ENCODE measurements around the gene SMIM38.

SMIM38 gene

DNA sequence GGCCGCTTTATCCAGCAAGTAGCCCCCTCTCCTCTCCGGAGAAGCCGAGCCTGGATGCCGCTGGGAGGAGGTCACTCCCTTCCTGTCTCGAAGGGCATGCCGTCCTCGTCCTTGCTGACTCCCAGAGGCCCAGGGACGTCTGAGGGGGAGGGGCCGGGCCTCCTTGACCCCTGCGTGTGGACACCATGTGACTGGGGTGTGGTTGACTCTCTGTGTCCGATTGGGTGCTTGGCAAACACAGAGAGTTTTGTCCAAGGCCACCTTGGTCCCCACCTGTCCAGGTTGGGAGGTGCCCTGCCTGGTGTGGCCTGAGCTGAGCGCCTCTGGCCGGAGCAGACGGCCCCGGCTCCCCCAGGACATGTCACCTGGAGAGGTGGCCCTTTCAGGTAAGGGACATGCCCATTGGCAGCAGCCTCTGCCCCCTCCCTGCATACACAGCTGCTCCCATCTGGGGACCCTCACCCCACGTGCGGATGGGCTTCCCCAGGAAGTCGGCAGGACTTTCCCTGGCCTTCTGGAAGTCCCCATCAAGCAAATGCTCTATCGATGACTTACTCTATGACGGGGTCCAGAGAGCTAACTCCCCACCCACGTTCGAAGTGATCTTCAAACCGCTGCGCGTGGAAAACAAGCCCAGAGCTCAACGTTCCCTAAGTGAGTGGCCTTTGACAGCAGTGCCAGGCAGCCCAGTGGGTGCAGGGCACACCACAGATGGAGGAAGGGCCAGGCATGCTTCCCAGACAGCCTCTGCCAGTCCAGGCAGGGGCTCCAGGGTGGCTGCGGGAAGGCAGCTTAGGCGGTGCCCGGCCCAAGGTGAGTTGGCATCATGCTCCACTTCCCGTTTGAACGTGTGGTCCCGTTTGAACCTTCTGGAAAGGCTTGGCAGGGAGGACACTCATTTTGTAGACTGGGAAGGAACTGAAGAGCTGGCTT is at the start of gene SMIM38:
TSS of gene SMIM38 (plus strand) at position 634 of the 933 bp plus-strand sequence. CDS start 1,912 bp downstream, outside the sequence.
- DNase-seq: no peak

DNA sequence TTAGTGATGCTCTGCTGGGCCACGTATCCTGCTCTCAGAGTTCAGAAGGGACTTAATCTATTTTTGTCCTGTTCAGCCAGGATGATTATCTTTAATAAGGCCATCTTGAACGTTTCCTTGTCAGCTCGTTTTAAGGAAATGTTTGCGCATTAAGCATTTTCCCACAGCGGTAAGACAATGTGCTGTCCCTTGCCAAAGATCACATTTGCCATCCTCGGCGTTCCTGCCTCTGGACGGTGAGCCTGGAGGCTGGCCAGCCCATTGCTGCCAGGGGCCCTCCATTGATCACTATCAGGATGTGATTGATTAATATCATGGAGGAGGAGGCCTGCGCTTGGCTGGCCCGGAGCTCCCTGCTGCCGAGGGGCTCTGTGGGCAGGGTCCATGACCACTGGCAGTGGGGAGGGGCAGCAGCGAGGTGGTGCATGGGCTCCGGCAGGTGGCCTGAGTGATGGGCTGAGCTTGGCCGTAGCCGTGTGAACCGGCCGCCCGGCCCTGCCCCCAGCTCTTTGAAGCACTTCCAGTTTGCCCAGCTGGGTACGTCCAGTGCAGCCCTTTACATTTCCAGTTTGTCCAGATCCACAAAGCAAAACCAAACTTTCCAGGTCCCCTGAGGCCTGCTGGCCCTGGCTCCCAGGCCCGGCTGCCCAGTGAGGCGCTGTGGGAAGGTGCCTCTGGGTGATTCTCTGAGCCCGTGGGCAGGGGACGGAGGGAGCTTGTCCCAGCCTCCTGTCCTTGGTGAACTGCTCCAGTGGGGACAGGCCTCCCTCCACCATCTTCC is 49.5 kb upstream of the SMIM38 start:
- DNase-seq: no peak

GRCh38 chr11:69107413-69107812 is 48.3 kb upstream of the SMIM38 start:
- no peak for DNase-seq

- no peak for DNase-seq
Measured at GRCh38 chr11:69108030-69108429, 47.7 kb upstream of the SMIM38 start.

- no peak for DNase-seq
Measured at GRCh38 chr11:69108559-69108958, 47.2 kb upstream of the SMIM38 start.

GRCh38 chr11:69109101-69109500 is 46.6 kb upstream of the SMIM38 start:
- no peak for DNase-seq

DNA sequence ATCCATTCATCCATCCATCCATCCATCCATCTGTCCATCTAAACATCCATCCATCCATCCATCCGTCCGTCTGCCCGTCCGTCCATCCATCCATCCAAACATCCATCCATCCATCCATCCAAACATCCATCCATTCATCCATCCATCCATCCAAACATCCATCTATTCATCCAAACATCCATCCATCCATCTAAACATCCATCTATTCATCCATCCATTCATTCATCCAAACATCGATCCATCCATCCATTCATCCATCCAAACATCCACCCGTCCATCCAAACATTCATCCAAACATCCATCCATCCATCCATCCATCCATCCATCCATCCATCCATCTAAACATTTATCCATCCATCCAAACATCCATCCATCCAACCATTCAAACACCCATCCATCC is 45.3 kb upstream of the SMIM38 start:
- no peak for DNase-seq

DNA sequence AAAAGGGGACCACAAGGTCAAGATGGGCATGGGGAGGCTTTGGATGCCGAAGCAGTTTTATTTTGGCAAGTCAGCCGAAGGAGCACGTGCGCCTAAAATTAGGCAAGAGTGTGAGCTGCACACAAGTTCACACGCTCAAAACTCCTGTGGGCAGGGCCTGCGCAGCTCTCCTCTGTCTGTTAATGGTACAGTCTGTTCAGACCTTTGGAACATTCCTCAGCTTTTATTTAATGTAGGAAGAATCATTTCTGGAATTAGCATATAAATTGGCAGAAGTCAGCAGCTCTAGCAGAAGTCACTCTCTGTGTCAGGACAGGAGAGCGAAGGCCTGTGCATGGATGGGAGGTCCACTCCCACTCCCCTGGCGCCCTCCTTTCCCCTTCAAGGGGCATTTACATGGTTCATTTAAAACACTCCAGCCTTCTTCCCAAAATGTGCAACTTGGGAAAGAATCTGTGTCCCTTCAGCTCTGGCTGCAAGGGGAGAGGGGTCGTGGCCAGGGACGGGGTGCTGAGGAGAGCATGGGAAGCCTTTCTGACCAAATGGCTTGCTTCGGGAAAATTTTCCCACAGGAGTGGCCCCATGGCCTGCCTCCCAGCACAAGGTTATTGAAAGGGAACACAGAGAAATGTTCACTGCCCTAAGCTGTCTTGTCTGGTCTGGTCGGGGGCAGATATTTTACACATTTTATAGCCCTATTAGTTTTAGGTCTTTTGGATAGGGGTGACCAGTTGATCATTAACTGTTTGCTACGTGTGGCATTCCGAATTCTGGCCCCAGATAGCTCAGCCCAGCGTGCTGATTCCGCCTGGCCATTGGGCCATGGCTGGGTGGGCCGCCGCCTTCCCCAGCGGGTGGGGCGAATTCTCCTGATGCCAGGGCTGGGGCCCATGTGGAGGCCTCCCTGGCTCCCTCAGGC is 43.9 kb upstream of the SMIM38 start:
- DNase-seq: no peak

GRCh38 chr11:69113226-69113625 is 42.5 kb upstream of the SMIM38 start:
- no peak for DNase-seq

GRCh38 chr11:69113646-69114340 is 41.9 kb upstream of the SMIM38 start:
- DNase-seq: no peak

DNA sequence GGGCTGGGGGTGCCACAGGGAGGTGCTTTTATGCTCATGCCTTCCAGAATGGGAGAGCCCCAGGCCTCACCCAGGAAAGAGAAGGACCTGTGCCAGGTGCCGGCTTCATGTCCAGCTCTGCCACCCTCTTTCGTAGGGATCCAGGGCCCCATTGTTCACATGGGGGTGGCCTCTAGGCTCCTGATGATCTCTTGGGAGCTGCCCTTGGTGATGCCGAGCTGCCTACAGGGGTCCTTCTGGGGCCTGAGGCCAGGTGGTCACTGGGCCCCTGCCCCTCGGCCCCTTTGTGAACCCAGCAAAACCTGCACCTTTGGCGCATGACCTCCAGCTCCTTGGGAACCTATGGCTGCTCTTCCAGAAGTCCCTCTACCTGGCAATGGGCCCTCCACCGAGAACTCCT is 41.4 kb upstream of the SMIM38 start:
- no peak for DNase-seq

DNA sequence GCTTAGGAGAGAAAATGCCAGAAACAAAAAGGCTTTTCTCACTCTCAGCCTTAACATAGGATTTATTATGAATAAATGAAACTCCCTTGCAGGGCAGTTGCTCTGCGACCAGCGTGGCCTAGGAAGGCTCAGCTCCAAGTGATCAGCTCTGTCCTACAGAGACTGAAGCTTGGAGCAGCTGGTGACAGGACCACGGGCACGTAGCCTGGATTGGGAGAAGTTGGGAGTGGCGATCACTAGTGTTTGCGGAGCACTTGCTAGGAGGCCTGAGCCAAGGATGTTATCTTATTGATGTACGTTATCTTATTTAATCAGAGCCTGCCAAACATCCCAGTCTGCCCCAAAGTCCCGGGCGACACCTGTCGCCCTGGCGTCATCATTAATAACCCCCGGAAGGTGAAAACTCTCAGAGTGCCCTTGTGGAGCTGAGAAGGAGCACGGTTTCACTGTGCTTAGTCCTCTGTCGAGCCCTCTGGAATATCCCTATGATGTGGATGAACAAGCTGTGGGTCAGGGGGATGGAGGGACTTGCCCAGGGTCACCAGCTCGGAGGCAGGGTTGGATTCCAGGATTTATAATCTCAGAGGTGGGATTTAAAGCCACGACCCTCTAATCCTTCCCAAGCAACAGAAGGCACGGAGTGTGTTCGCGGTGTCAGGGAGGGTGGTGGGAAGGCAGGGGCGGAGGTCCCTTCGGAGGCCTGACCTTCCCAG is 40.8 kb upstream of the SMIM38 start:
- DNase-seq: no peak

DNA sequence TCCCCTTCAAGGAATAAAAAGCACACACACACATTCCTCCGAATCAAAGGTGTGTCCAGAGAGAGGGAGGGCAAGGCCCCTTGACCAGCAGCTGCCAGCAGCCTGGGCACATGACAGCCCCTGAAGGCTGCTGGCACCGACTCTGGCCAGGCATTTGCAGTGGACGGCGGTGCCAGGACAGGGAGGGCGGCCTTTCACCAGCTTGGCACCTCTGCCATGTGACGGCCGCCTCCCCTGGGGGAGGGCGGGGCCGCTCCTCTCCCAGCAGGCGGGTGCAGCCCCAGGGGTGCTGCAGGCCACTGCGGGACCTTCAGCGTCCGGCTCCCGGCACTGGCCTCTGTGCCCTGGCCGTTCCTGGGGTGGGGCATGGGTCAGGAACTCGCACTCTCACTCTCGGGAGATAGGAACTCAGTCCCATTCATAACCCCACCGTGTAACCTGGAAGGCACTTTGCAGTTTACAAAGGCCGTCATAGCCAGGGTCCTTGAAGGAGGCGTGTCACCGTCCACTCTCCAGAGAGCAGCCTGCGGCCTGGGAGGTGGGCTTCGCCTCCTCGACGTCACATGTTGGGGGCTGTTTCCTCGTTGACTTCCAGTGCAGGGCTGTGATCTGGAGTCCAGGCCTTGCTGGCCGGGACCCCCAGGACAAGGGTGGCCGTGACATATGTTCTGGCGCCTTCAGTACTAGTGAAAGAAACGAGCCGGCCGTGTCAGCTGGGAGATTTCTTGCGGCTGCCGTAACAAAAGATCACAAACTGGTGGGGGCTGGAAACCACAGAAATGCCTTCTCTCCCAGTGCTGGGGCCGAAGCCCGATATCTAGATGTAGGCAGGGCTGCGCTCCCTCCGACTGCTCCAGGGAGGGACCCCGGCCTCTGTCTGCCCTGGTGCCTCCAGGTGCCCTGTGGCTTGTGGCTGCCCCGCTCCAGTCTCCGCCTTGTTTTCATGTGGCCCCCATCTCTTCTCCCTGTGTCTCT is 39.9 kb upstream of the SMIM38 start:
- no peak for DNase-seq

DNA sequence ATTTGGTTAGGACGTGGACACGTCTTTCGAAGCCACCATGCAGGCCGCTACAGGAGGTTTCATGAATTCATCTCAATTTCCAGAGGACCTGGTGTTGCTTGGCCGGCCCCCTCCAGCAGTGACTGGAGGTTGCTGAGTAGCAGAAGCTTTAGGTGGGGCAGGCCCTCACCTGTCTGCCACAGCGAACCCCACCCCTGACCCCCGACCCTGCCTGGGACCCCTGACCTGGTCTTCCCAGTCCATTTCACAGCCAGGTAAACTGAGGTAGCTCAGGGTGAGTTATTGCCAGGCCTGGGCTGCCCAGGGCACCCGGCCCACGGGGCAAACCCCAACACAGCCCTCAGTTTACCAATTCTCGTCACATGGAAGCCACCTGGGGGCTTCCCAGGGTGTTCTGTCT is 39.1 kb upstream of the SMIM38 start:
- no peak for DNase-seq

GRCh38 chr11:69119190-69119589 is 36.5 kb upstream of the SMIM38 start:
- DNase-seq: no peak

- no peak for DNase-seq
Measured at GRCh38 chr11:69120096-69120875, 35.4 kb upstream of the SMIM38 start.

DNA sequence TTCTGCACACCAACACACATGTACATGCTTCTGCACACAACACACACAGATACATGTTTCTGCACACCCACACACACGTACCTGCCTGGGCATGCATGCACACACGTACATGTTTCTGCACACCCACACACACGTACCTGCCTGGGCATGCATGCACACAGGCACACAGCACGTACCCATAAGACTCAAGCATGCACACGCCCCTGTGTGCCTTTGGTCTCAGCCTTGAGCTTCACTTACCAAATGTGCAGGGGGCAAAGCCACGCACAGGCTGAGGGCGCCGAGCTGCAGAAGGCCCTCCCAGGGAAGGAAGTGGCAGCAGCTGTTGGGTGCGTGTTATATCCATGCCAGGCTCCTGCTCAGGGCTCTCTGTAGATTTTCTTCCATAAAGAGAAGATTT is 34.7 kb upstream of the SMIM38 start:
- DNase-seq: peak; percentile 30

DNA sequence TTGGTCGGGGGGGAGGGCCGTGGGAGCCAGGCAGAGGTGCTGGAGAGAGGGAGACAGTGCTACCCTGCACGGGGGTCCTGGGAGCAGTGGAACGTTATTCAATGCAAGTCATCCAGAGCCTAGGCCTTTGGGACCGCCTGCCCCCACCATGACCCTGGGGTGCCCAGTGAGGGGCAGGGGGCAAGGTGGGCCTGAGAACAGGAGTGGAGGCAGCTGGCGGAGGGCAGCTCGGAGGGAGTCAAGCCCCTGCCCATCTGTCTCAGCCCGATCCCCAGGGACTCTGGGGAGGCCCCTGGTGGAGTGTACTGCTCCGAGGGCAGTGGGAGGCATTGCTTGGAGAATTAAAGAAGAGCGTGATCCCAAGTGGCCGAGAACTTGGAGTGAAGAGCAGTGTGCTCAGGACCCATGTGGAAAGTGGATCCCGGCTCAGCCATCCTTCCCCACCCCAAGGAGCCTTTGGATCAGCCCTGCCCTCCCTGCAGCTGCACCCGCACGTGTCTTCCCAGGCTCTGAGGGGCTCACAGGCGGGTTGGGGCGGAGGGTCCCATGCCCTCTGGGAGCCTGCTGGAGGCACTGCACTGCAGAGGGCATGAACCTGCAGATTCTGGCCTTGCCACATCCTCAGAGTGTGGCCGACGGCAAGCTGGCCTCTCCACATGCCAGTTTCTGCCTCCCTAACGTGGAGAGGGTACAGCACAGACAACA is 34.0 kb upstream of the SMIM38 start:
- no peak for DNase-seq

DNA sequence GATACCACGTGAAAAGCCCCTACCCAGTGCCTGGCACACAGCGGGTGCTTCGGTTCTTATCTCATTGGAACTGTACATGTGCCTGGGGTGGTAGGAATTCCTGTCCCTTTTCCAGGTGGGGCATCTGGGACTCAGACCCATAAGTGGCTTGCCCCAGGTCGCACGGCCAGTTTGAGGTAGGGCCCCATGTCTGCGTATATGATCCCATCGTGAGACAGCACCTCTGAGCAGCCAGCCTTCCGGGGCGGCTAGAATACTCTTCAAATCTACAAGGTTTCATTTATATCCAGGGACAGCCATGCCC is 33.5 kb upstream of the SMIM38 start:
- DNase-seq: no peak

All from CD4-positive, alpha-beta T cell treated with Interleukin-17A for 4 hours (primary cell).